ENCODE data around the gene ALS2CL.

Gene ALS2CL

GRCh38 chr3:46629551-46630517, 63.6 kb downstream of the ALS2CL start:
- peak; percentile 52 to 60 for DNase-seq (ENCODE audit: low read depth in 2 of 2)

DNA sequence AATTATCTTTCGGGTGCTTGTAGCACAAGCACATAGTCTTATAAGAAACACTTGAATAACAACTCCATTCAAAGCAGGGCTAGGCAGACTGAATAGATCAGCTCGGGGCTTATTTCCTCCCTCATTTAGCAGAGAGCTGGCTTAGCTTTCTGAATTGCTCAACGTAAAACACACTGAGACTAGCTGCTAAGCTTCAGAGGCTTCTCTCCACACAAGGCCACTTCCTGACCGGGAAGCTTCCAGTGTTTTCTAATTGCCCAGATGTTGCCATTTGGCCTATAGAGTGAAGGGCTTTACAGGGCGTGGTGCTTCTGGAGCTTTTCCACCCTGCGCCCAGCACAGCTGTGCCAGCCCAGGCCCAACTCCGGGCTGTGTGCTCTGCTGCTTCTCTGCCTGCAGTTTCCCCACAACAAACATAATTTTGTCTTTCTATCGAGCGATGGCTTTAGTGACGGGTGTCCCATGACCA, 64.5 kb downstream of the ALS2CL start:
- no peak for DNase-seq (ENCODE audit: low read depth in 2 of 2)

GRCh38 chr3:46627078-46627477, 66.4 kb downstream of the ALS2CL start:
- no peak for DNase-seq (ENCODE audit: low read depth in 2 of 2)

DNA sequence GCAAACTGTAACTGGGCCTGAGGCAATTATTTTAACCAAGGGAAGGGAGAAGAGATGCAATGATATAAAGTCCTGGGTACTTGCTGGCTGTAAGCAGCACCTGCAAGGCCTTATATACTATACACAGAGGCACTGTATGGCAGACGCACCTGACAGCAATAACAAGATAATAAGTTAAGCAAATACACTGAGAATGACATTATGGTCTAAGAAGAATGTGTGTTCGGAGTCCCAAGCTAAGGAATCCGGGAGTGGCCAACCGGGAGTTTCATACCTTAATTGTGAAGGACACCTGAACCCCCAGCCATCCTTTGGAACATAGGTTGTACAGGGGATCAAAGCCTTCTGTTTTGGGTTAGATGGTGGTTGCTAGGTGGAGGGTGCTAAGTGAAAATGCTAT, 67.4 kb downstream of the ALS2CL start:
- no peak for DNase-seq (ENCODE audit: low read depth in 2 of 2)

- no peak for DNase-seq (ENCODE audit: low read depth in 2 of 2)
Observed at GRCh38 chr3:46624975-46625490, 68.4 kb downstream of the ALS2CL start.

DNA sequence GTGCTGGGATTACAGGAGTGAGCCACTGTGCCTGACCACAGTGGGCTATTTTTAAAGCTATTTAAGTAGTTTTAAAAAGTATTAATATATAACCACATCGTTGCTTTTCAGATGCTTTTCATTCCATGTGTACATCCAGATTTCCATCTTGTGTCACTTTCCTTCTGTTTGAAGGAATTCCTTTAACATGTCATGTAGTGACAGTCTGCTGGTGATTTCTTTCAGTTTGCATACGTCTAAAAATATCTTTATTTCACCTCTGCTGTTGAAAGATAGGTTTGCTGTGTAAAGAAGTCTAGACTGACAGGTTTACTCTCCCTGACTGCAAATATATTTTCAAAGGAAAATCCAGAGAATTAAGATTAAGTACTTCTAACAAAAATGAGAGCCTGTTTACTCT, 68.9 kb downstream of the ALS2CL start:
- DNase-seq (ENCODE audit: low read depth in 2 of 2) = no peak

- DNase-seq (ENCODE audit: low read depth in 2 of 2) = no peak
Observed at GRCh38 chr3:46619845-46620778, 73.4 kb downstream of the ALS2CL start.
